DMS114 treated with DMSO at 0.1 percent for 48 hours (cell line): Measurements from ENCODE around the gene TUBA3D.
"Not testable (repeated sequence)": the region's sequence is repeated elsewhere in the genome, so short reads cannot be mapped to it uniquely, and the experiment has no call there.

Experiments used
- DNase-seq: peaks from one replicate; lab custom pipeline; 2025; ENCODE audit not compliant: unreplicated experiment; lab: John Stamatoyannopoulos, UW

Gene TUBA3D

DNA sequence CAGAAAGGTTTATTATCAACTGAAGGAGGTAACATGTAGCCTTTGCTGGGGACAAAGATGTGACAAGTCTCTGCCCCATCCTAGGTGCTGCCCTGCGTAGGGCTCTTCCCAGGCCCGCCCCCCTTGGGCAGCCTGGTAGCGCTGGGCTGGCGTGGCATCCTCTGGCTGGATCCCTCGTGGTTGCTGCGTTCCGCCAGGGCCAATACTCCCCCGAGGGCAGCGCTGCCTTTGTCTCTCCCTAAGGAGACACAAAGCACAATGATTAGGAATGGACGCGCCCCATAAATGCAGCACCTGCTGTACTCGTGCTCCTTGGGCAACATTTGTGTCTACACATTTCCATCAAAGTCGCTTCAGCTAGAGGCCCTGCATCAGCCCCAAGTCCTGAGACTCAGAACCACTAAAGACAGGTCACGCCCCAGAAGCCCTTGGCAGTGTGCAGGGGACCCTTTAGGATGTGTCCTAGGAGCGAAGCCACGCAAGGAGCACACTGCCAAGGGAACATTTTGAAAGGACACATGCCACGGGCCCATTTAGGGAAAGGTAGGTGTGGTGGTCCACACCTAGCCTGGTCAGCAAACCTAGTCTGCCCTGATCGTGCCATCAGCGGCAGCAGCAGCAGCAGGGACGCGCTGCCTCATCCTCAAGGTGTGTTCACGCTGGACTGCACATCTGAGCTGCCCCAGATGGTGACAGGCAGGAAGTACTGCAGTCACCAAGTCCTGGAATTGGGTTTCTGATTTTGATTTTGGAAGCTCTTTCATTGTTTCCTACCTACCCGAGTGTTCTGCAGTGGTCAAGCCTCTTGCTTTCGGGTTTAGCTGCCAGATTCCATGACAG lies 8.3 kb downstream of the TUBA3D start:
- DNase-seq = not testable (repeated sequence)

DNA sequence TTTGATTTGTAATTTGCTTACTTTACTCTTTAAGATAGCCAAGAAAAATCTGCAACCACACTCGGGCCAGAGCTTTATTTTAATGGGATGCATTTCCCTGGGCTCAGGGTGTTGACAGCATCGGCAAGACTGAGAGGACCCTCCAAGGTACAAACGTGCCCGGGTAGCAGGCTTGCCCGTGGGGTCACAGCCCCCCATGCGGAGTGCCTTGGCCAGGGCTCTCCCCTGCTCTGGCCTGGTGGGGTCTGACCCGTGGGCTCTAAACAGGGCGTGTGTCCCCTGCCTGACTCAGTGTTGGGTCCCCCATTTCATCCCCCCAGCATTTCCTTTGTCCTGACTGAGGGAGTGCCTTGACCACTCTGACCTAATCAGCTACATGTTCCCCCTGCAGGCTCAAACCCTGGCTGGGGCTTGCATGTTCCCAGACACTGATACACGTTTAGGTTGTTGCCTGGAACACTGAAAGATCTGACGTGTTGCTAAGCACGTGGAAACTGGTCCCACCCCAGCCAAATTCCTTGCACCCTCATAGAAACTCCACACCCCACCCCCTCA lies 9.1 kb downstream of the TUBA3D start:
- not testable (repeated sequence) for DNase-seq

GRCh38 chr2:131486201-131486902 lies 10.4 kb downstream of the TUBA3D start:
- DNase-seq = not testable (repeated sequence)

DNA sequence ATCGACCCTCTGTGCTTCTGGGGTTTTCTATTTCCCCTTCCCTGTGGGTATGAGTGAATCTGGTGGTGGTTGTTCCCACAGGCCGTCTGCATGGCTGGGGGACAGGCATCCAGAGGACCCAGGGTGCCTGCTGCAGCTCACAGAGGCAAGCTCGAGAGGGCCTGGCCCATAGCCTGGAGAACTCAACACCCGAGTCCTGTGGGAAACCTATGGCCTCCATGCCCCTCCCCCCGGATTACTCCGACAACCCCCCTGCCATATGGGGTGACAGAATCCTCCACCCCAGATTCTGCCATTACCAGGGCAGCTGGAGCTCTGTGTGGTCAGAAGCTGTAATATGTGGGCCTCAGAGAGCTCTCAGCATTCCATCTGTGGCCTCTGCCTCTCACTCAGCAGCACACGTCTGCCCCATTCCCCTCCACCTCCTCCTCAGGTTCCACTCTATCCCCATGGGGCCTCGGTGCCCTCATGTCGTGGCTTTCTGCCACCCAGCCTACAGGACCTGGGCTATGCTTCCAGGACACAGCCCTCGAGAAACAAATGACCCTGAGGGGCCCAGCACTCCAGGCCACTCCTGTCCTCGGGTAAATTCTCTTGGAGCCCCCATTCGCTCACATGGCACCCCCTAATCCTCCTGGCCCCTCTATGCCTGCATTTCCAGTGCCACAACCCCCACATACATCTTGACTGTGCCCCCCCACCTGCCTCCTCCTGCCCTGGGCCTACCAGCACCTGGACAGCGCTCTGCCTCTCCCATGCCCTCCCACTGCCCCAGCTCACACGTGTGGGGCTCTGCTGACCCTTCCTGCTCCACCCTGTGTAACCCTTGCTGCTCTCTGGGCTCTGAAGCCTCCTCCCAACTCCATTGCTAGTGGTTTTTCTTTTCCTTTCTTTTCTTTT lies 12.6 kb downstream of the TUBA3D start:
- DNase-seq = no peak

GRCh38 chr2:131490616-131491468 lies 14.9 kb downstream of the TUBA3D start:
- not testable (repeated sequence) for DNase-seq

DNA sequence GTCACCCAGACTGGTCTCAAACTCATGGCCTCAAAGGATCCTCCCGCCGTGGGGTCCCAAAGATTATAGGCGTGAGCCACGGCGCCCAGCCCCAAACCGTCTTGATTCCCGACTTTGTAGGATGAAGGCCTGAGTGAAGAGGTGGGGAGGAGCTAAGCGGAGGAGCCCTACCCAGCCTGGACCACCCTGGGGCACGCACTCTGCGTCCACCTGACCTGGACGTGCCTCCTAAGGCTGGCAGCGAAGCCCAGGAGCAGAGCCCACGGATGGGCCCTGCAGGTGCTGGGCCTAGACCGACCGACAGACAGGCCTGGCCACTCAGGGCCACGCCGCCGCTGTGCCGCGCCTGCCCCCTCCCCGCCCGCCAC lies 15.5 kb downstream of the TUBA3D start:
- DNase-seq = not testable (repeated sequence)

DNA sequence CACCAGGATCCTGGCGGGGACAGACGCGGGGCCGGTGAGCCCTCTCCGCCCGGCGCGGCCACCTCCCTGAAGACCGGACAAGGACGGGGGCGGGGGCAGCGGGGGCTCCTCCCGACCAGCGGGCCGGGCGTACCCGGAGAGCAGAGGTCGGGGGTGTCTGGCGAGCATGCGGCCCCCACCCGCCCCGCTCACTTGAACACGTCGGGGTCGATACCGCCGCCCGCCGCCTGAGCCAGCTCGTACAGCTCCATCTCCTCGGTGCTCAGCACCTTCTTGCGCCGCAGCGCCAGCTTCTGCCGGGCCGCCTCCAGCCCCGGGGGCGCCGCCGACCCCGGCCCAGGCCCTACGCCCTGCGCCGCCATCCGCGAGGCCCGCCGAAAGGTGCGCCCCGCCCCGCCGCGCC lies 16.1 kb downstream of the TUBA3D start, which contains the start of gene MZT2A:
TSS of gene MZT2A (minus strand) at position 383 of the 403 bp plus-strand sequence. CDS start at position 362, 21 bp downstream.
- DNase-seq = not testable (repeated sequence)

DNA sequence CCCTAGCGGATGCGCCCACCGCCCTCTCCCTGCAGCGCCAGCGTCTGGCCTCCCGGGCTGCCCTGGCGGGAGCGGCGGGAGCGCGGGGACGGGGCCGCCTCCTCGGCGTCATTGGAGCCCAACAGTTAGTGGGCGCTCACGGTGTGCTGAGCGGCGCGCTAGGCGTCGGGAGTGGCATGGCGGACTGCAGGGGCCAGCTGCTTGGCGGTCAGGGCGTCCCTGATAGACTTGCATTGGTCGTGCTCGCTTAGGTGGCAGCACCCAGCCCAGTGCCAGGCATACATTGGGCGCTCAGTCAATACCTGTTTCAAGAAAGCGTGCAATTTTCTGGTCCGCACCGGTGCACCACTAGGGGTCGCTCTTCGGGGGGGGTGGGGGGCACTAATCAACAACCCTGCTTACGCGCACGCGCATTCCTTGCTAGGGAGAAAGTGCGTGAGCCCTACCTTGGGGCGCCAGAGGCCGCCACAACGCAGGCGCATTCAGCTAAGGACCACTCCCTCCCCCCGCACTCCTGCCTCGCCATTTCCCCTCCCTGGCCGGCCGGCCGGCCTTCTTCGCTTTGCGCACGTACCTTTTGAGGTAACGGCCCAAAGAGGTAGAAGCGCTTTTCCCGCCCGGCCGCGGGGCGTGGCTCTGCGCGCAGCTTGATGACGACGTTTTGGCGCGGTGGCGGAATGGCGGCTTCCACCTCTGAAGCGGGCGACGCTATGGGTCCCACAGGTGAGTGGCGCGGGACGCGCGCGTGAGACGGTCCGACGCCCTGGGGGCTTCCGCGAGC lies 16.7 kb downstream of the TUBA3D start:
- DNase-seq = peak; percentile 78

GRCh38 chr2:131493199-131493968 lies 17.5 kb downstream of the TUBA3D start:
- no peak for DNase-seq

DNA sequence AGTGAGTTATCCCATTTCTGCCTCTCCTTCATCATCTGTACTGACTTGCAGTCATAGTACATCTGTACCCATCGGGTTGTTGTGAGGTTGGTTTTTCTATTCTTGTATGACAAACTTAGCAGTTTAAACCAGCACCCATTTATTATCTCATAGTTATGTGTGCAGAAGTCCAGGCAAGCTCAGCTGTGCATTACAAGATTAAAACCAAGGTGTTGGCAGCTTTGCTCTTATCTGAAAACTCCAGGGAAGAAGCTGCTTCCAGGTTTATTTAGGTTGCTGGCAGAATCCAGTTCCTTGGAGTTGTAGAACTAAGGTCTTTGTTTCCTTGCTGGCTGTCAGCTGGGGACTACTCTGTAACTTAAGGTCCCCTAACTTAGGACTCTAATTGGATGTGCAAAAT lies 19.6 kb downstream of the TUBA3D start:
- DNase-seq = not testable (repeated sequence)

DNA sequence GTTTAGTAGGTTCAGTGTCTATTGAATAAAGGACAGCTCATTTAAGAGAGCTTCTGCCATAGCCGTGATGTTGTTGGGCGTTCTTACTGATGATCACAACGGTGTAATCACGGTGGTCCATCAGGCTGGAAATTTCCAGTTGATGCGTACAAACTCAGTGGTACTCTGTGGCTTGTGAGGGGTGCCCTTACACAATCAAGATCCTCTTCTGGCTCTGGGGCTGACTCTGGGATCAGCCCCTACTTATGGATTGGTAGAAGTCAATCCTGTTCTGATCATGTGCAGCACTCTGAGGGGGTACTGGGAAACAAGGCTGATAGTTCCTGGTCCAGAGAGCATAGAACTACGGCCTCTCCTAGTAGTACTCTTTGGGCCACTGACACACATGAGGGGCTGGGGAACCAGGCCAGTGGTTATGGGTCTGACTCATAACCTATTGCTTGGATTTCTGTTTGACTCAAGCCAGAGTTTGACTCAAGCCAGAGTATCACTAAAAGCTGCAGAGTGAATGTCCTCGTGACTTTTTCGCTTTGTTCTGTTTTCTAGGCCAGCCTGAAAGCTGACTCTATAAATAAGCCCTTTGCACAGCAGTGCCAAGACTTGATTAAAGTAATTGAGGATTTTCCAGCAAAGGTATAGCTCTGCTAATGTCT lies 22.5 kb downstream of the TUBA3D start:
- DNase-seq = not testable (repeated sequence)

DNA sequence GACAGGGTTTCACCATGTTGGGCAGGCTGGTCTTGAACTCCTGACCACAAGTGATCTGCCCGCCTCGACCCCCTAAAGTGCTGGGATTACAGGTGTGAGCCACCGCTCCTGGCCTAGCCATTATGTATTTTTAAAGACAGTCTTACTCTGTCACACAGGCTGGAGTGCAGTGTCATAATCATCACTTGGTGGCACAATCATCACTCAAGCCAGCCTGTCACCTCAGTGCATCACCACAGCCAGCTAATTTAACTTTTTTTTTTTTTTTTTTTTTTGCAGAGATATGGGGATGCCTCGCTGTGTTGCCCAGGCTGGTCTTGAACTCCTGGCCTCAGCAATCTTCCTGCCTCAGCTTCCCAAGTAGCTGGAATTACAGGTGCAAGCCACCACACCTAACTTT lies 27.7 kb downstream of the TUBA3D start:
- not testable (repeated sequence) for DNase-seq

DNA sequence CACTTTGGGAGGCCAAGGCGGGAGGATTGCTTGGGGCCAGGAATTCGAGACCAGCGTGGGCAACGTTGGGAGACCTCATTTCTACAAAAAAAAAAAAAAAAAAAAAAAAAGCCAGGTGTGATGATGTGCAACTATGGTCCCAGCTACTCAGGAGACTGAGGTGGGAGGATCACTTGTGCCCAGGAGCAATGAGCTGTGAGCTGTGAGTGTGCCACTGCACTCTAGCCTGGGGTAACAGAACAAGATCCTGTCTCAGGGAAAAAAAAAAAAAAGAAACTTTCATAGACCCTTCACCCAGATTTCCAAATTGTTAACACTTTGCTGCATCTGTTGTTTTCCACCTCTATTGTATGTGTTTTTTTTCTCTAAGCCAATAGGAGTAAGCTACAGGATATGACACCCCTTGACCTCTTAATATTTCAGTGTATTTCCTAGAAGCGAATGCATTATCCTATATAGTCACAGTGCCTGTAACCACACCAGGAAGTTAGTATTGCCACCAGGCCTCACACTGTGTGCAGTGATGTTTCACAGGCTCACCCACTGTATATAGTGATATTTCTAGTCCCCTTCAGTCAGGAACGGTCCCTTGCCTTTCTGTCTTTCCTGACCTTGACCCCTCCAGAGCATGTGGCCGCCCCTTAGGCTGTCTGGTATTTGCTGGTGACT lies 28.3 kb downstream of the TUBA3D start:
- DNase-seq = not testable (repeated sequence)

GRCh38 chr2:131509615-131510014 lies 33.7 kb downstream of the TUBA3D start:
- no peak for DNase-seq

- not testable (repeated sequence) for DNase-seq
Observed at GRCh38 chr2:131511291-131511968, 35.5 kb downstream of the TUBA3D start.

GRCh38 chr2:131511969-131512870 lies 36.3 kb downstream of the TUBA3D start:
- DNase-seq = not testable (repeated sequence)
